ENCODE results near the gene CHKB.

DNA sequence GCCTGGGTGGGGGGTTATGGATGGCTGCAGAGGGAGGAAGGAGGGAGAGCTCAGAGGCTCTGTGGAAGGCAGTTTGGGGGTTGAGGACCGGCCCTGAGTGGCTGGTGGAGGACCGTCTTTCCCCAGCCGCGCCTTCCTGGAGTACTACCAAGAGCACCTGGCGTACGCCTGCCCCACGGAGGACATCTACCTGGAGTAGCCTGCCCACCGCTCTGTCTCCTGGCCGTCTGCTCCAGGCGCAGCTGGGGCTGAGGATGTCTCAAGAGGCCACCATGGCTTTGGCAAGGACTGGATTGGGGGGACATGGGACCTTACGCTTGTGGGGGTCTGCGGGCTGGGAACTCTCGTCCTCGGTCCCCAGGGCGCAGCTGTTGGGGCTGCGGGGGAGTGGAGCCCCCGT lies 27.9 kb upstream of the CHKB start:
- TF ChIP-seq CTCF (IDR thresholded peaks at IDR 0.05; ENCODE audit: low read depth, low read length) (no peak), MAX (IDR thresholded peaks at IDR 0.05; ENCODE audit: low read depth, low read length) (no peak), POLR2A (IDR thresholded peaks at IDR 0.05; ENCODE audit: extremely low read depth, insufficient read length) (no peak)

Measured in NB4 (cell line).